Endothelial cell of umbilical vein (primary cell): ENCODE data around the gene MBD3.

Source experiments
- CTCF ChIP-seq, 2 donors: IDR thresholded peaks; 1 replicate in 1 of 2; 2 replicates in 1 of 2; pipeline ENCODE4 v1.5.1; 2011; ENCODE audit warnings: low read length in 2 of 2, mild to moderate bottlenecking in 2 of 2, moderate library complexity in 2 of 2, control low read depth in 1 of 2, inconsistent platforms in 1 of 2, low read depth in 1 of 2; ENCODE audit not compliant: insufficient read depth in 1 of 2; ENCODE audit errors: extremely low read depth in 1 of 2
- EZH2 ChIP-seq: IDR thresholded peaks from 2 replicates; pipeline ENCODE4 v1.6.1; 2012; ENCODE audit warnings: borderline replicate concordance, low read depth, mild to moderate bottlenecking, moderate library complexity, low read length, inconsistent platforms; ENCODE audit not compliant: severe bottlenecking
- GATA2 ChIP-seq: IDR thresholded peaks from 2 replicates; pipeline ENCODE4 v1.7.0; 2011; ENCODE audit warnings: low read depth, mild to moderate bottlenecking, moderate library complexity, mixed read lengths, low read length; ENCODE audit not compliant: insufficient read length, insufficient read depth
- MAX ChIP-seq: IDR thresholded peaks from 2 replicates; pipeline ENCODE4 v1.6.1; 2011; ENCODE audit not compliant: insufficient read depth, insufficient read length
- MYC ChIP-seq: IDR thresholded peaks from one replicate; pipeline ENCODE4 v1.6.1; 2011; ENCODE audit warnings: mild to moderate bottlenecking, low read depth, low read length
- POLR2A ChIP-seq: IDR thresholded peaks from 2 replicates; pipeline ENCODE4 v1.6.1; 2012; ENCODE audit warnings: low read depth, mild to moderate bottlenecking, control low read depth, low read length
- POLR2AphosphoS5 ChIP-seq: IDR thresholded peaks from 2 replicates; pipeline ENCODE4 v1.6.1; 2012; ENCODE audit warnings: low read depth, mild to moderate bottlenecking, control low read depth, low read length, moderate library complexity; ENCODE audit not compliant: insufficient read depth

- TF ChIP-seq CTCF (IDR thresholded peaks at IDR 0.05; ENCODE audit: extremely low read depth in 1 of 2, insufficient read depth in 1 of 2, low read depth in 1 of 2, low read length in 2 of 2) (no peak), EZH2 (no peak), POLR2AphosphoS5 (no peak), POLR2A (no peak), MAX (no peak), GATA2 (no peak), MYC (no peak)
Measured at GRCh38 chr19:1524287-1524971, 68.2 kb downstream of the MBD3 start.
